ENCODE measurements around the gene ZNF683. TPM values are rescaled to one million over a fixed set of nuclear protein-coding genes. Genes with fewer than 3 reads are reported as not detected.

ZNF683 gene
- total and polyA plus RNA-seq, 4 donors = 0.09 to 0.17 TPM; not detected in 2

DNA sequence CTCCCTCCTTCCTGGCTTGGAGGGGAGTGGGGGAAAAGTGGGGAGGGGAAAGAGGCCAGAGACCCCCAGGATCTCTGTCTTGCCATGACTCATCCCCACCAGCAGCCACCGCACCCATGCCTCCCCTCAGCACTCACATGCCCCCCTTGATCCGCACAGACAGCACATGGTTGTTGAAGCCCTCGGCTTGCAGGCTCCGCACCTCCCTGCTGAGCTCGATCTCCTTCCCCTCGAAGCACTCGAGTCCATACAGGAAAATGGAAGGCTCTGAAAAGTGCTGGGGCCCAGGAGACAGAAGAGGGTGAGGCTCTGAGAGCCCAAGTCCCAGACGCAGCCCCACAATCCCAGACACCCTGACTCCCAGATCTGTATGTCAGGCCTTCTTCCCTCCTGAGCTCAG lies 44.0 kb downstream of the ZNF683 start:
- no peak overlapping the region for H3K9ac ChIP-seq (ENCODE audit: low read depth in 1 of 2, low read length in 2 of 2)
- DNase-seq (ENCODE audit: low spot score) = no peak
- H3K4me1 ChIP-seq (ENCODE audit: control insufficient read depth in 4 of 4, insufficient read depth in 4 of 4, low read length in 3 of 4) = no peaks in the 10 kb centered on the region
- H3K27me3 ChIP-seq (ENCODE audit: control insufficient read depth in 4 of 4, insufficient read depth in 4 of 4, low read length in 3 of 4) = no peaks in the 10 kb centered on the region
- TF ChIP-seq HNF4G (IDR thresholded peaks at IDR 0.05) (no peak), NR2F2 (IDR thresholded peaks at IDR 0.05) (no peak), FOXA2 (IDR thresholded peaks at IDR 0.05) (no peak), HNF4A (conservative IDR thresholded peaks at IDR 0.05) (no peak), MAX (IDR thresholded peaks at IDR 0.05) (no peak), GABPA (IDR thresholded peaks at IDR 0.05 in 1 of 2, conservative IDR thresholded peaks at IDR 0.05 in 1 of 2) (no peak), REST (IDR thresholded peaks at IDR 0.05) (no peak), JUND (IDR thresholded peaks at IDR 0.05) (no peak), CTCF (IDR thresholded peaks at IDR 0.05; ENCODE audit: low read depth, low read length, missing input control) (no peak), YY1 (IDR thresholded peaks at IDR 0.05) (no peak), FOXA1 (IDR thresholded peaks at IDR 0.05) (no peak), EGR1 (IDR thresholded peaks at IDR 0.05; ENCODE audit: low read depth in 2 of 2) (no peak)
- TF ChIP-seq, protein P1, sequence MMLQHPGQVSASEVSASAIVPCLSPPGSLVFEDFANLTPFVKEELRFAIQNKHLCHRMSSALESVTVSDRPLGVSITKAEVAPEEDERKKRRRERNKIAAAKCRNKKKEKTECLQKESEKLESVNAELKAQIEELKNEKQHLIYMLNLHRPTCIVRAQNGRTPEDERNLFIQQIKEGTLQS (IDR thresholded peaks at IDR 0.05) = no peak
- TF ChIP-seq, protein P2, sequence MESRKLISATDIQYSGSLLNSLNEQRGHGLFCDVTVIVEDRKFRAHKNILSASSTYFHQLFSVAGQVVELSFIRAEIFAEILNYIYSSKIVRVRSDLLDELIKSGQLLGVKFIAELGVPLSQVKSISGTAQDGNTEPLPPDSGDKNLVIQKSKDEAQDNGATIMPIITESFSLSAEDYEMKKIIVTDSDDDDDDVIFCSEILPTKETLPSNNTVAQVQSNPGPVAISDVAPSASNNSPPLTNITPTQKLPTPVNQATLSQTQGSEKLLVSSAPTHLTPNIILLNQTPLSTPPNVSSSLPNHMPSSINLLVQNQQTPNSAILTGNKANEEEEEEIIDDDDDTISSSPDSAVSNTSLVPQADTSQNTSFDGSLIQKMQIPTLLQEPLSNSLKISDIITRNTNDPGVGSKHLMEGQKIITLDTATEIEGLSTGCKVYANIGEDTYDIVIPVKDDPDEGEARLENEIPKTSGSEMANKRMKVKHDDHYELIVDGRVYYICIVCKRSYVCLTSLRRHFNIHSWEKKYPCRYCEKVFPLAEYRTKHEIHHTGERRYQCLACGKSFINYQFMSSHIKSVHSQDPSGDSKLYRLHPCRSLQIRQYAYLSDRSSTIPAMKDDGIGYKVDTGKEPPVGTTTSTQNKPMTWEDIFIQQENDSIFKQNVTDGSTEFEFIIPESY (IDR thresholded peaks at IDR 0.05) = no peak
- H3K36me3 ChIP-seq (ENCODE audit: control insufficient read depth in 4 of 4, insufficient read depth in 3 of 4, low read depth in 1 of 4, low read length in 3 of 4) = no peaks in the 10 kb centered on the region
- H3K4me3 ChIP-seq (ENCODE audit: low read depth in 1 of 3, low read length in 3 of 3) = no peak overlapping the region
- H3K27ac ChIP-seq (ENCODE audit: low read depth in 1 of 2, low read length in 2 of 2) = no peak overlapping the region
- 90% methylated on average over 8 of the region's 8 CpGs for WGBS
- H3K9me3 ChIP-seq (ENCODE audit: control insufficient read depth in 4 of 4, low read length in 3 of 4) = no peaks in the 10 kb centered on the region

GRCh38 chr1:26327956-26328362 lies 44.6 kb downstream of the ZNF683 start:
- Histone ChIP-seq H3K9ac (ENCODE audit: low read depth in 1 of 2, low read length in 2 of 2) (no peak overlapping the region), H3K27me3 (ENCODE audit: control insufficient read depth in 4 of 4, insufficient read depth in 4 of 4, low read length in 3 of 4) (no peaks in the 10 kb centered on the region), H3K27ac (ENCODE audit: low read depth in 1 of 2, low read length in 2 of 2) (no peak overlapping the region), H3K4me3 (ENCODE audit: low read depth in 1 of 3, low read length in 3 of 3) (no peak overlapping the region), H3K36me3 (ENCODE audit: control insufficient read depth in 4 of 4, insufficient read depth in 3 of 4, low read depth in 1 of 4, low read length in 3 of 4) (no peaks in the 10 kb centered on the region), H3K4me1 (ENCODE audit: control insufficient read depth in 4 of 4, insufficient read depth in 4 of 4, low read length in 3 of 4) (no peaks in the 10 kb centered on the region), H3K9me3 (ENCODE audit: control insufficient read depth in 4 of 4, low read length in 3 of 4) (no peaks in the 10 kb centered on the region)
- DNase-seq (ENCODE audit: low spot score) = no peak
- WGBS = 91% methylated on average over 8 of the region's 8 CpGs
- no peak for TF ChIP-seq JUND (IDR thresholded peaks at IDR 0.05)
- no peak for TF ChIP-seq HNF4G (IDR thresholded peaks at IDR 0.05)
- TF ChIP-seq CTCF (IDR thresholded peaks at IDR 0.05; ENCODE audit: low read depth, low read length, missing input control) = no peak
- TF ChIP-seq FOXA1 (IDR thresholded peaks at IDR 0.05) = no peak
- no peak for TF ChIP-seq RAD21 (IDR thresholded peaks at IDR 0.05)
- TF ChIP-seq REST (IDR thresholded peaks at IDR 0.05) = no peak
- no peak for TF ChIP-seq HNF4A (conservative IDR thresholded peaks at IDR 0.05)
- TF ChIP-seq, protein P1 (IDR thresholded peaks at IDR 0.05) = no peak
- TF ChIP-seq MAX (IDR thresholded peaks at IDR 0.05) = no peak
- TF ChIP-seq TAF1 (conservative IDR thresholded peaks at IDR 0.05) = no peak
- no peak for TF ChIP-seq NR2F2 (IDR thresholded peaks at IDR 0.05)
- TF ChIP-seq RXRA (IDR thresholded peaks at IDR 0.05) = no peak

Measured in liver (tissue), 9 donors.